KBM-7 (cell line): ENCODE results near the gene SBNO2.

Experiments used
- DNase-seq: peaks from one replicate; pipeline ENCODE4 v3.0.0-alpha.2; 2015
- in situ Hi-C: fragments of 300-500 bp; cut with MboI; formaldehyde crosslinking; loops from 2 replicates; pipeline ENCODE4 v1.14.3; 2020; ENCODE audit warnings: low sequenced_read_pairs, low pct_unique_long_range_greater_than_20kb, mixed read lengths

The SBNO2 gene

GRCh38 chr19:1070931-1071791, 102.9 kb downstream of the SBNO2 start:
- no peak for DNase-seq
- in situ Hi-C loops, result no loop called here

GRCh38 chr19:1070576-1070930, 103.5 kb downstream of the SBNO2 start:
- DNase-seq, result no peak
- in situ Hi-C loops, result no loop called here

GRCh38 chr19:1069009-1069779, 104.9 kb downstream of the SBNO2 start:
- peak; percentile 96 for DNase-seq
- in situ Hi-C loops, result no loop called here

- in situ Hi-C loops, result no loop called here
- peak; percentile 52 for DNase-seq
Observed at GRCh38 chr19:1068009-1069001, 105.8 kb downstream of the SBNO2 start.

- DNase-seq, result peak; percentile 52
- in situ Hi-C loops, result no loop called here
Observed at GRCh38 chr19:1067341-1067957, 106.6 kb downstream of the SBNO2 start.

- peak; percentile 74 for DNase-seq
- in situ Hi-C loops, result no loop called here
Observed at GRCh38 chr19:1066748-1067340, 107.2 kb downstream of the SBNO2 start, which contains the start of gene ARHGAP45. Gene ARHGAP45 (plus strand): TSS chr19:1067167. CDS start chr19:1067406, 239 bp downstream.

- in situ Hi-C loops, result no loop called here
- DNase-seq, result no peak
Observed at GRCh38 chr19:1066251-1066747, 107.8 kb downstream of the SBNO2 start.

GRCh38 chr19:1065606-1066109, 108.4 kb downstream of the SBNO2 start:
- in situ Hi-C loops, result no loop called here
- DNase-seq, result no peak

GRCh38 chr19:1064661-1065605, 109.1 kb downstream of the SBNO2 start:
- in situ Hi-C loops, result no loop called here

GRCh38 chr19:1063909-1064660, 110.0 kb downstream of the SBNO2 start:
- no peak for DNase-seq
- in situ Hi-C loops, result no loop called here

More at GRCh38 chr19:1064661-1065605, 109.1 kb downstream of the SBNO2 start:
- peak; percentile 74 for DNase-seq

- DNase-seq, result peak; percentile 68
- in situ Hi-C loops, result no loop called here
Observed at GRCh38 chr19:1063030-1063908, 110.8 kb downstream of the SBNO2 start.

GRCh38 chr19:1062387-1063029, 111.6 kb downstream of the SBNO2 start:
- DNase-seq, result no peak
- in situ Hi-C loops, result no loop called here

- in situ Hi-C loops, result no loop called here
Observed at GRCh38 chr19:1061987-1062386, 112.1 kb downstream of the SBNO2 start.

GRCh38 chr19:1060689-1061088, 113.4 kb downstream of the SBNO2 start:
- in situ Hi-C loops, result no loop called here
- no peak for DNase-seq

More at GRCh38 chr19:1061987-1062386, 112.1 kb downstream of the SBNO2 start:
- DNase-seq, result no peak

GRCh38 chr19:1058112-1058511, 116.0 kb downstream of the SBNO2 start:
- DNase-seq, result no peak
- in situ Hi-C loops, result no loop called here
